Neutrophil (primary cell): Measurements from ENCODE around the gene AQP1.

Source experiments
- H3K27ac ChIP-seq: fragments of 200-600 bp; sonication (generic); 2 replicates; pipeline ENCODE4 v1.5.1; 2016; ENCODE audit warnings: mild to moderate bottlenecking, moderate library complexity
- H3K27me3 ChIP-seq: fragments of 200-600 bp; sonication (generic); 2 replicates; pipeline ENCODE4 v1.6.0; 2016; ENCODE audit warnings: mild to moderate bottlenecking
- H3K36me3 ChIP-seq: fragments of 200-600 bp; sonication (generic); 2 replicates; pipeline ENCODE4 v1.5.1; 2017
- H3K4me1 ChIP-seq, 2 experiments: fragments of 200-600 bp in 1 of 2; sonication (generic) in 1 of 2; 1 replicate in 1 of 2; 2 replicates in 1 of 2; pipeline versions ENCODE4 v1.5.1 to v1.6.1; 2013 to 2016; ENCODE audit warnings: low read depth in 1 of 2, low read length in 1 of 2, mild to moderate bottlenecking in 1 of 2, moderate library complexity in 1 of 2; ENCODE audit not compliant: control insufficient read depth in 1 of 2, insufficient read depth in 1 of 2
- H3K4me3 ChIP-seq, 2 experiments: fragments of 200-600 bp in 1 of 2; sonication (generic) in 1 of 2; 1 replicate in 1 of 2; 2 replicates in 1 of 2; pipeline ENCODE4 v1.5.1; 2013 to 2016; ENCODE audit warnings: low read depth in 1 of 2, low read length in 1 of 2, mild to moderate bottlenecking in 1 of 2, moderate library complexity in 1 of 2
- H3K9me3 ChIP-seq: fragments of 200-600 bp; sonication (generic); 2 replicates; pipeline ENCODE4 v1.5.1; 2016
- CTCF ChIP-seq: fragments of 200-600 bp; sonication (generic); IDR thresholded peaks from 2 replicates; pipeline ENCODE4 v1.5.1; 2016; ENCODE audit warnings: antibody characterized with exemption

The AQP1 gene

DNA sequence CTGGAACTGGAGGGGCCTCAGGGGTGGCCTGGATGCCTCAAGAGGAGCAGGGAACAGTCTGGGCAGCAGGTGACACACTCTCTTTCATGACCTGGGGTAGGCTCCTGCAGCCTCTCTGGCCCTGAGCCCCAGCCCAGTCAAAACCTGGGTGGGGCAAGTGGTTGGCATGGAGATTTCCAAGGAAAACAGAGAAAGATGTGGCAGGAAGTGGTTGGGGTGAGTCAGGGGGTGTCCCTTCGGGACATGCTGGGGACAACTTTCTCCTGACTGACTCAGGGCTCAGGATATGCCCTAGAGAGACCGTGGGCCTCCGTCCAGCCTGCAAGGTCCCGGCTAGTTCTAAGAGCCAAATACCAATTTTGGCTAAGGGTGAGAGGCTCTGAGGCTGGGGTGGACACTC is 2.9 kb downstream of the AQP1 start:
- Histone ChIP-seq H3K36me3 (no peaks in the 10 kb centered on the region), H3K27ac (no peak overlapping the region), H3K9me3 (no peaks in the 10 kb centered on the region), H3K4me3 (no peak overlapping the region), H3K4me1 (no peaks in the 10 kb centered on the region), H3K27me3 (peaks cover 12% of the 10 kb centered on the region)
- TF ChIP-seq CTCF: no peak

DNA sequence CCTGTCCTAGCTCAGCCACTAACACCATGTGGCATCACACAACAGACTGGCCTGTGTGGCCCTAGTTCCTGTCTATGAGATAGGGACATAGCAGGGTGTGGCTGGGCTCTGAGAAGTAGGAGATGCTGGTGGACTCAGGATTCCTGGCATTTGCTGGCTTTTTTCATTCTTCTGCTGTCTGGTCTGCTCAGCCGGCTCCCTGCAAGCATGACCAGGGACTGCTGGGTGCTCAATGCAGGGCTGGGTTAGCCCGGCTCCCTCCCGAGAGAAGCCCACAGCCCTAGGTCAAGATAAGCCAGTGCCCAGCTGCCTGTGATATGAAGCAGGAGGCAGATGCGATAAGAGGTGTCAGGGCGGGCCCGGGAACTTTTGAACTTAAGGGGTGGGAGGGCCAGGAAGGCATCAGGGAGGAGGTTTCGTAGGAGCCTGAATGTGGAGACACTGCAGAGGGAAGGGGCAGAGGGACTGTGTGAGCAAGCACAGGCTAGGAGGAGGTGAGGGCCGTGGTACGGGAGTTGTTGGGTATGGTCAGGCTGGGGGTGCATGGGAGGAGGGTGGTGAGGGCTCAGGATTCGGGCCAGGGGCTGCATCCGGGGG is 3.5 kb downstream of the AQP1 start:
- Histone ChIP-seq H3K27me3 (peaks cover 12% of the 10 kb centered on the region), H3K9me3 (no peaks in the 10 kb centered on the region), H3K4me3 (no peak overlapping the region), H3K36me3 (no peaks in the 10 kb centered on the region), H3K4me1 (no peaks in the 10 kb centered on the region), H3K27ac (no peak overlapping the region)
- no peak for TF ChIP-seq CTCF

DNA sequence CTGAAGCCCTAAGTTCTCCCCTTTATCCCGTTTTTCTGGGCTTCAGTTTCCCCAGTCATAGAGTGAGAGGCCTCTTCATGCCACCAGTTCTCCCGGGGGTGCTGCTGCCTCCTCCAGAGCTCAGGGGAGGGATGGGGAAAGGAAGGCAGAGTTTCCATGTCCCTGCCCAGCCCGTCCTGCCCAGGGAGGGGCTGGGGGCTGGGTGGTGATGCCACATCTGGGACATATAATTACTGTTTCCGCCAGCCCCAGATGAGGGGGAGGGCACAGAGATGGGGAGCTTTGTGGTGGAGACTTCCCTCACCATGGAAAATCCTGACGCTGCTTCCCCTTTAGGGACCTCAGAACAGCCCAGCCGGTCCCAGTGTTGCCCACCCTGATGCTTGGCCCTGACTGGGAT is 4.1 kb downstream of the AQP1 start:
- no peaks in the 10 kb centered on the region for H3K9me3 ChIP-seq
- TF ChIP-seq CTCF: no peak
- H3K27ac ChIP-seq: no peak overlapping the region
- H3K36me3 ChIP-seq: no peaks in the 10 kb centered on the region
- H3K27me3 ChIP-seq: peaks cover 12% of the 10 kb centered on the region
- H3K4me3 ChIP-seq: no peak overlapping the region
- H3K4me1 ChIP-seq: no peaks in the 10 kb centered on the region

DNA sequence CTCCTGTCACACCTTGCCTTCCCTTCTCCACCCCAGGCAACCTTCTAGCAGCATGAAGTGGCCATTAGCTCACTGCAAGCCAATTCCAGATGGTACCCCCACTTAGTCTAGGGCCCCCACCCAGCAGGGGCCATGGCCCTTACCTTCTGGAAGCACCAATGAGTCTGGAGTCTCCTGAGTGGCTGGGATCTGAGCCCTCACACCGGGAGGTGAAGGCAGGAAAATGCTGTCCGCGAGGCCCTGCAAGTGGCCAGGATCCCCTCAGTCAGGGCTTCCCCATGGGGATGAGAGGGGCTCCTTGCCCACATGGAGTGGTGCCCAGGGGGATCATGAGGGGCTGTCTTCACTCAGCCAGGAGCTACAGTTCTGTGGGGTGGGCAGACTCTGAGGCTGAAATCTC is 4.6 kb downstream of the AQP1 start:
- Histone ChIP-seq H3K9me3 (no peaks in the 10 kb centered on the region), H3K36me3 (no peaks in the 10 kb centered on the region), H3K4me3 (no peak overlapping the region), H3K27ac (no peak overlapping the region), H3K4me1 (no peaks in the 10 kb centered on the region), H3K27me3 (peaks cover 8% of the 10 kb centered on the region)
- TF ChIP-seq CTCF: no peak

DNA sequence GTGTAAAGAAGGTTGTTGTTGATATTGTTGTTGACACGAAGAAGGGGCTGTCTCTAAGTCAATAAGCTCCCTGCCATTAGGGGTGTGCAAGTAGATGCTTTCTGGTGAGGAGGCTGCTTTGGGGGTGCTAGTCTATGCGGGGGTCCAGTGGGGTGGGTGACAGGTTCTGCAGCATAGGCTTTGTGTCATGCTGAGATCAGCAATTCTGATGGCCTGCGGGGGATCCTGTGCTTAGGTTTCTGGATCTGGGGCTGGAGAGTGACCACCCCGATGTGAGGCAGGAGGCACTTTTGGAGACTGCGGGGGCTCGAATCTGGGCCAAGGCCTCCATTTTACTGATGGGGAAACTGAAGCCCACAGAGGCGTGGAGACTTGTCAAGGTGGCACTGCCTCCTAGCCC is 5.1 kb downstream of the AQP1 start:
- Histone ChIP-seq H3K36me3 (no peaks in the 10 kb centered on the region), H3K27me3 (peaks cover 3% of the 10 kb centered on the region), H3K4me1 (no peaks in the 10 kb centered on the region), H3K9me3 (no peaks in the 10 kb centered on the region), H3K4me3 (no peak overlapping the region), H3K27ac (no peak overlapping the region)
- no peak for TF ChIP-seq CTCF
